Erythroblast (primary cell): ENCODE measurements around the gene EFHD1.

Source experiments
- GATA1 ChIP-seq: IDR thresholded peaks from 2 replicates; pipeline ENCODE4 v1.6.1; 2011; ENCODE audit warnings: low read depth, mild to moderate bottlenecking, control low read depth, low read length, moderate library complexity
- POLR2A ChIP-seq: IDR thresholded peaks from 2 replicates; pipeline ENCODE4 v1.6.1; 2011; ENCODE audit warnings: mild to moderate bottlenecking, low read length

DNA sequence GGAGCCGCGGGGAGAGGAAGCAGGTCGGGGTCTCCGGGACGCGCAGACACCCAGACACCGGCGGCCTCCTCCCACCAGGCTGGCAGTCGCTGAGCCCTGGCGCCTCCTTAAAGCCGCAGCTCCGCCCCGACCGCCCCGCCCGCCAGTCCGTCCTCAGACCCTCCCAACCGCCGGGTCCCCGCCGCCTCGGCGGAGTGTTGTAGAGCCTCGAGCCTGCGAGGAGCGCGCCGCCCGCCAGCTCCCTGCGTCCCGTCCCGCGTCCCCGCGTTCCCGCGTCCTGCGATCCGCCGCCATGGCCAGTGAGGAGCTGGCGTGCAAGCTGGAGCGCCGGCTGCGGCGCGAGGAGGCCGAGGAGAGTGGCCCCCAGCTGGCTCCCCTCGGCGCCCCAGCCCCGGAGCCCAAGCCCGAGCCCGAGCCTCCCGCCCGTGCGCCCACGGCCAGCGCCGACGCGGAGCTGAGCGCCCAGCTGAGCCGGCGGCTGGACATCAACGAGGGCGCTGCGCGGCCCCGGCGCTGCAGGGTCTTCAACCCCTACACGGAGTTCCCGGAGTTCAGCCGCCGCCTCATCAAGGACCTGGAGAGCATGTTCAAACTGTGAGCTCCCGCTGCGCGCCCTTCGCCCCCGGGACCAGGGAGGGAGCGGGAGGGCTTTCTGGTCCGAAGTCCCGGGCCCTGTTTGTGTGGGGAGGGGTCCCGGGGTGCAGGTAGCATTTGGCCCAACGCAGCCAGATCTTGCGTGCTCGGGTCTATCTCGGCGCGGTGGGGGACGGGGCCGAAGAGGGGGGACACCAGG, at the start of gene EFHD1:
- TF ChIP-seq POLR2A (no peak), GATA1 (no peak)
